ENCODE results near the gene RAPGEF4. TPM values are rescaled to one million over a fixed set of nuclear protein-coding genes. Genes with fewer than 3 reads are reported as not detected.

Gene RAPGEF4
- total and polyA plus RNA-seq, 9 of the 15 experiments (the other 6 are each of a cell fraction or from before 2014, with no cell fraction given) = 0.04 to 0.33 (median 0.13) TPM; not detected in 6

DNA sequence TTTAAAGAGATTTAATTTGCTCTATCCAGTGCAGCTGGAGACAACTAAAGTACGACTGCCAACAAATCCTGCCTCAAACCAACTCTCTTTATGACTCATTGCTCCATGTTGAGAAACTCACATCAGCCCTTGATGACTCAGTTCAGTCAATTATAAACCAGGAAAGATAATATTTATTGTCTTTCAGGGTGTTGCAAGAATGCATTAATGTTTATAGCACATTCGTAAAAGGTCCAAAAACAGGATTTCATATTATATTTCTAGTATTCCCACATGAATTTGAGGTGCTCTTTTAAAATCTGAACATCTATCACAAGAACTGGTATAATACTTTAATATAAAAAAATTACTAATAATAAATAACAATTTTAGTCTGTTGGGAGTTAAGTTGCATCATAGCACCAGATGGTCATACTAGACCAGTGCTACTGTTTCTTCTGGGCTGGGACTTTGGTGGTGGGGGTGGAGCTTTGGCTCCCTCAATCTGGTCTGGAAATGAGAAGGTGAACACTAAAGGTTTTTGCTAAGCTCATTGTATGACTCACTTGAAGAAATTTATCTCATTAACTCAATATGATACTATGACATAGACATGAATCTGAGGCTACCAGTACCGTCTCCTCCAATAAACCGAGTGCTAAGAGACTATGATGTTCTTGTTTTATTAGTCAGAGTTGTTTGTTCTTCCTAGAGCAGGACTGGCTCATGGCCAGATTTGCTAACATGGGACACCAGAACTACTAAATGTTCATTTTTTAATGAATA lies 313.4 kb downstream of the RAPGEF4 start (continued):
- TF ChIP-seq E2F5 (CRISPR knock-in tag; IDR thresholded peaks at IDR 0.05) = no peak
- no peak for TF ChIP-seq PRPF4 (IDR thresholded peaks at IDR 0.05; ENCODE audit: insufficient read depth, low read depth, low read length, poor library complexity, severe bottlenecking)
- TF ChIP-seq, protein P1, sequence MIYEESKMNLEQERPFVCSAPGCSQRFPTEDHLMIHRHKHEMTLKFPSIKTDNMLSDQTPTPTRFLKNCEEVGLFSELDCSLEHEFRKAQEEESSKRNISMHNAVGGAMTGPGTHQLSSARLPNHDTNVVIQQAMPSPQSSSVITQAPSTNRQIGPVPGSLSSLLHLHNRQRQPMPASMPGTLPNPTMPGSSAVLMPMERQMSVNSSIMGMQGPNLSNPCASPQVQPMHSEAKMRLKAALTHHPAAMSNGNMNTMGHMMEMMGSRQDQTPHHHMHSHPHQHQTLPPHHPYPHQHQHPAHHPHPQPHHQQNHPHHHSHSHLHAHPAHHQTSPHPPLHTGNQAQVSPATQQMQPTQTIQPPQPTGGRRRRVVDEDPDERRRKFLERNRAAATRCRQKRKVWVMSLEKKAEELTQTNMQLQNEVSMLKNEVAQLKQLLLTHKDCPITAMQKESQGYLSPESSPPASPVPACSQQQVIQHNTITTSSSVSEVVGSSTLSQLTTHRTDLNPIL (CRISPR knock-in tag; IDR thresholded peaks at IDR 0.05) = no peak
- peak; percentile 78; the same call in 1 of the 2 replicates for TF ChIP-seq SMARCE1 (IDR thresholded peaks at IDR 0.05)
- peak; percentile 75; the same call in 1 of the 2 replicates for TF ChIP-seq ARID3A (IDR thresholded peaks at IDR 0.05; ENCODE audit: borderline replicate concordance, low read depth, low read length)
- peak; percentile 32 for TF ChIP-seq MEIS2 (IDR thresholded peaks at IDR 0.05; ENCODE audit: partially characterized antibody)
- peak; percentile 42 for TF ChIP-seq DACH1 (IDR thresholded peaks at IDR 0.05; ENCODE audit: partially characterized antibody)
- no peak for TF ChIP-seq HSF4 (CRISPR knock-in tag; IDR thresholded peaks at IDR 0.05; ENCODE audit: borderline replicate concordance)
- TF ChIP-seq SMAD3 (CRISPR knock-in tag; conservative IDR thresholded peaks at IDR 0.05) = no peak
- TF ChIP-seq ZNF57 (CRISPR knock-in tag; IDR thresholded peaks at IDR 0.05) = no peak
- peak; percentile 74 for TF ChIP-seq NFIC (IDR thresholded peaks at IDR 0.05)
- no peak for TF ChIP-seq ILK (tag; IDR thresholded peaks at IDR 0.05; ENCODE audit: borderline replicate concordance, low read depth)
- no peak for TF ChIP-seq CXXC5 (CRISPR knock-in tag; IDR thresholded peaks at IDR 0.05)
- no peak for TF ChIP-seq ILF3 (IDR thresholded peaks at IDR 0.05; ENCODE audit: borderline replicate concordance)
- no peak for TF ChIP-seq ZFPM2 (CRISPR knock-in tag; IDR thresholded peaks at IDR 0.05)
- TF ChIP-seq PTRF (tag; IDR thresholded peaks at IDR 0.05) = 0 out of 2 replicates have a peak, but pooled peaks have one; percentile 21
- TF ChIP-seq, protein P2, sequence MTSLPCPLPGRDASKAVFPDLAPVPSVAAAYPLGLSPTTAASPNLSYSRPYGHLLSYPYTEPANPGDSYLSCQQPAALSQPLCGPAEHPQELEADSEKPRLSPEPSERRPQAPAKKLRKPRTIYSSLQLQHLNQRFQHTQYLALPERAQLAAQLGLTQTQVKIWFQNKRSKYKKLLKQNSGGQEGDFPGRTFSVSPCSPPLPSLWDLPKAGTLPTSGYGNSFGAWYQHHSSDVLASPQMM (CRISPR knock-in tag; IDR thresholded peaks at IDR 0.05) = no peak
- TF ChIP-seq ZNF707 (CRISPR knock-in tag; conservative IDR thresholded peaks at IDR 0.05) = no peak
- peak; percentile 68 for TF ChIP-seq DPF2 (IDR thresholded peaks at IDR 0.05)
- TF ChIP-seq ZNF274 (IDR thresholded peaks at IDR 0.05; ENCODE audit: borderline replicate concordance, low read depth, low read length) = no peak
- peak; percentile 30; the same call in 1 of the 2 replicates for TF ChIP-seq VEZF1 (CRISPR knock-in tag; IDR thresholded peaks at IDR 0.05)
- no peak for TF ChIP-seq PTTG1 (tag; IDR thresholded peaks at IDR 0.05; ENCODE audit: low read depth)
- no peak for TF ChIP-seq ZNF316 (IDR thresholded peaks at IDR 0.05)

All from K562 (cell line).